ENCODE results near the gene RAD54L. TPM values are rescaled to one million over a fixed set of nuclear protein-coding genes. Genes with fewer than 3 reads are reported as not detected.

Gene RAD54L
- 4.3 and 6.2 TPM in 2 replicates for total RNA-seq
- 4.2 and 4.9 TPM in 2 replicates for polyA plus RNA-seq

DNA sequence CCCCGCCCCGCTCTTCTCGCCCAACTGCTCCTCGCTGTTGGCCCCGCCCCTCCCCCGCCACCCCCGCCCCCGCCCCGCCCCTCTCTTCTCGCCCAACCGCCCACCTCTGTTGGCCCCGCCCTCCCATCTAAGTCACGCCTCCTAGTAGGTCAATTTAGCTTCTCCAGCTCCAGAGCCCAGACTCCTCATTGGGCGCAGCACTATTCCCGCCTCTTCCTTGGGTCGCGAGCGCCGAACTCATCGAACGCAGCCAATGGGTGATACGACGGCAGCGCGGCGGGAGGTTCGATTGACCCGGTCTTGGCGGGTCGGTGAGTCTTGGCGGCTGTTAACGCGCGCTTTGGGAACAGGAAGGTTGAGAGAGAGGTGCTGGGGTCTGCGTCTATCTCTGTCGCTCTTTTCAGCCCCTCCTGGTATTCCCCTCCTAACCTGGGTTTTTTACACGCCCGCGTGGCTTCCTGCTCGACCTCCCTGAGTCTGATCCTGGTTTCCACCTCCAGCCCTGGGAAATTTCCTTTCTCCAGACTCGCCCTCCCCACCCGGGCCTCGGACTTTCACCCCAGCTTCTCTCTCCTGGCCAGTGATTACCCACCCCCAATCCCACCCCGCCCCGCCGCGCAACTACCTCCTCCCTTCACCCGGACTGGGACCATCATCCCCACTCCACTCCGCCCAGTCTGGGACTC is at the start of gene RAD54L:
TSS of gene RAD54L (plus strand) at position 328 of the 686 bp plus-strand sequence. CDS start 643 bp downstream, outside the sequence.
- TF ChIP-seq EZH2phosphoT487 (IDR thresholded peaks at IDR 0.05; ENCODE audit: low read depth, severe bottlenecking, unreplicated experiment) (no peak), EZH2 (IDR thresholded peaks at IDR 0.05; ENCODE audit: borderline replicate concordance) (no peak)
- TF ChIP-seq, protein P1, sequence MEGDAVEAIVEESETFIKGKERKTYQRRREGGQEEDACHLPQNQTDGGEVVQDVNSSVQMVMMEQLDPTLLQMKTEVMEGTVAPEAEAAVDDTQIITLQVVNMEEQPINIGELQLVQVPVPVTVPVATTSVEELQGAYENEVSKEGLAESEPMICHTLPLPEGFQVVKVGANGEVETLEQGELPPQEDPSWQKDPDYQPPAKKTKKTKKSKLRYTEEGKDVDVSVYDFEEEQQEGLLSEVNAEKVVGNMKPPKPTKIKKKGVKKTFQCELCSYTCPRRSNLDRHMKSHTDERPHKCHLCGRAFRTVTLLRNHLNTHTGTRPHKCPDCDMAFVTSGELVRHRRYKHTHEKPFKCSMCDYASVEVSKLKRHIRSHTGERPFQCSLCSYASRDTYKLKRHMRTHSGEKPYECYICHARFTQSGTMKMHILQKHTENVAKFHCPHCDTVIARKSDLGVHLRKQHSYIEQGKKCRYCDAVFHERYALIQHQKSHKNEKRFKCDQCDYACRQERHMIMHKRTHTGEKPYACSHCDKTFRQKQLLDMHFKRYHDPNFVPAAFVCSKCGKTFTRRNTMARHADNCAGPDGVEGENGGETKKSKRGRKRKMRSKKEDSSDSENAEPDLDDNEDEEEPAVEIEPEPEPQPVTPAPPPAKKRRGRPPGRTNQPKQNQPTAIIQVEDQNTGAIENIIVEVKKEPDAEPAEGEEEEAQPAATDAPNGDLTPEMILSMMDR (IDR thresholded peaks at IDR 0.05; ENCODE audit: poor library complexity), result no peak
- Histone ChIP-seq H3K9me2 (replicated peaks; ENCODE audit: insufficient read depth) (no peaks in the 10 kb centered on the region), H3K36me3 (replicated peaks; ENCODE audit: insufficient read depth, low read depth) (no peaks in the 10 kb centered on the region), H3K4me2 (peak within 1 kb of the TSS; percentile 93), H3K27ac (peak within 1 kb of the TSS; percentile 98), H4K20me1 (ENCODE audit: insufficient read depth, poor library complexity, severe bottlenecking) (no peaks in the 10 kb centered on the region), H3K9me3 (ENCODE audit: low read depth) (no peaks in the 10 kb centered on the region), H2AFZ (peak within 1 kb of the TSS; percentile 94), H3K4me1 (ENCODE audit: insufficient read depth) (peaks cover 10% of the 10 kb centered on the region), H3K79me2 (peaks cover 13% of the 10 kb centered on the region), H3K4me3 (peak within 1 kb of the TSS; percentile 64), H3K27me3 (no peaks in the 10 kb centered on the region)
- WGBS (ENCODE audit: low lambda C conversion rate, missing lambda C conversion rate), result 1% methylated on average over 34 of the region's 49 CpGs
- DNase-seq (ENCODE audit: low spot score), result peak; percentile 99

- H3K27ac ChIP-seq, result peak within 1 kb of the TSS; percentile 94
- H3K9me3 ChIP-seq (ENCODE audit: low read depth), result no peaks in the 10 kb centered on the region
- peaks cover 11% of the 10 kb centered on the region for H3K79me2 ChIP-seq
- H3K27me3 ChIP-seq, result no peaks in the 10 kb centered on the region
- H4K20me1 ChIP-seq (ENCODE audit: insufficient read depth, poor library complexity, severe bottlenecking), result no peaks in the 10 kb centered on the region
- H3K4me3 ChIP-seq, result peak within 1 kb of the TSS; percentile 99
- peaks cover 12% of the 10 kb centered on the region for H3K4me1 ChIP-seq (ENCODE audit: insufficient read depth)
- H3K4me2 ChIP-seq, result peak within 1 kb of the TSS; percentile 100
- no peaks in the 10 kb centered on the region for H3K9me2 ChIP-seq (replicated peaks; ENCODE audit: insufficient read depth)
- 2% methylated on average over 30 of the region's 67 CpGs for WGBS (ENCODE audit: low lambda C conversion rate, missing lambda C conversion rate)
- peak within 1 kb of the TSS; percentile 96 for H2AFZ ChIP-seq
- DNase-seq (ENCODE audit: low spot score), result peak; percentile 87
- no peaks in the 10 kb centered on the region for H3K36me3 ChIP-seq (replicated peaks; ENCODE audit: insufficient read depth, low read depth)
- TF ChIP-seq EZH2 (IDR thresholded peaks at IDR 0.05; ENCODE audit: borderline replicate concordance) (no peak), EZH2phosphoT487 (IDR thresholded peaks at IDR 0.05; ENCODE audit: low read depth, severe bottlenecking, unreplicated experiment) (no peak)
- TF ChIP-seq, protein P1 (IDR thresholded peaks at IDR 0.05; ENCODE audit: poor library complexity), result peak; percentile 39
Measured at GRCh38 chr1:46197964-46198811, 49.4 kb upstream of the RAD54L start, which contains the start of gene POMGNT1. TSS of gene POMGNT1 (minus strand) at chr1:46198434. CDS start at chr1:46197821, 613 bp downstream.

DNA sequence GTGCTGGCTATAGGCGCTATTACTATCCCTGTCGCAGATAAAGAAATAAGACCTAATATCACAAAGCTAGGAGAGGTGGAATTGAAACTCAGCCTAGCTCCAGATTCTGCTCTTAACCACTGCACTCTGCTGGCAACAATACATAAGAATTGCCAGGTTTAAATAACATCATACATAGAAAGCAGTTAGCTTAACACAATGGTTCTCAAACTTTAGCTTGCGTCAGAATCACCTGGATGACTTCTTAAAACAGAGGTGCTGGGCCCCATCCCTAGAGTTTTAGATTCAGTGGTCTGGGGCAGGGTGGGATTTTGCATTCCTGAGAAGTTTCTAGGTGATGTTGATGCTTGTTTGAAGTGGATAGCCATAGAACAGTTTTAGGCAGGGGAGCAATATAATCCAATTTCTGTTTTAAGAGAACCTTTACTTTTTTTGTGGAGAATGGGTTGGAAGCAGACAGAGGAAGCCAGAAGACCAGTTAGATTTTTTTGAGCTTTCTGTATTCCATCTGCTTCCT is 48.3 kb upstream of the RAD54L start:
- 87% methylated on average over 3 of the region's 3 CpGs for WGBS (ENCODE audit: low lambda C conversion rate, missing lambda C conversion rate)
- Histone ChIP-seq H3K9me2 (replicated peaks; ENCODE audit: insufficient read depth) (no peaks in the 10 kb centered on the region), H2AFZ (peak overlapping the region; percentile 94), H3K79me2 (peaks cover 11% of the 10 kb centered on the region), H3K4me3 (no peak overlapping the region), H3K27me3 (no peaks in the 10 kb centered on the region), H3K36me3 (replicated peaks; ENCODE audit: insufficient read depth, low read depth) (no peaks in the 10 kb centered on the region), H3K27ac (peak overlapping the region; percentile 92), H4K20me1 (ENCODE audit: insufficient read depth, poor library complexity, severe bottlenecking) (no peaks in the 10 kb centered on the region), H3K4me1 (ENCODE audit: insufficient read depth) (peaks cover 20% of the 10 kb centered on the region), H3K4me2 (peak overlapping the region; percentile 100), H3K9me3 (ENCODE audit: low read depth) (no peaks in the 10 kb centered on the region)
- TF ChIP-seq, protein P1 (IDR thresholded peaks at IDR 0.05; ENCODE audit: poor library complexity), result no peak
- TF ChIP-seq EZH2phosphoT487 (IDR thresholded peaks at IDR 0.05; ENCODE audit: low read depth, severe bottlenecking, unreplicated experiment) (no peak), EZH2 (IDR thresholded peaks at IDR 0.05; ENCODE audit: borderline replicate concordance) (no peak)
- no peak for DNase-seq (ENCODE audit: low spot score)

Data from hepatocyte (in vitro differentiated cells).